SH-SY5Y (cell line): ENCODE measurements around the gene TOP1.

Experiments used
- GATA2 ChIP-seq: IDR thresholded peaks from 2 replicates; pipeline ENCODE4 v1.6.1; 2011; ENCODE audit warnings: mild to moderate bottlenecking, low read depth, low read length
- GATA3 ChIP-seq: IDR thresholded peaks from 2 replicates; pipeline ENCODE4 v1.6.1; 2011; ENCODE audit warnings: low read depth, mild to moderate bottlenecking, low read length, moderate library complexity

DNA sequence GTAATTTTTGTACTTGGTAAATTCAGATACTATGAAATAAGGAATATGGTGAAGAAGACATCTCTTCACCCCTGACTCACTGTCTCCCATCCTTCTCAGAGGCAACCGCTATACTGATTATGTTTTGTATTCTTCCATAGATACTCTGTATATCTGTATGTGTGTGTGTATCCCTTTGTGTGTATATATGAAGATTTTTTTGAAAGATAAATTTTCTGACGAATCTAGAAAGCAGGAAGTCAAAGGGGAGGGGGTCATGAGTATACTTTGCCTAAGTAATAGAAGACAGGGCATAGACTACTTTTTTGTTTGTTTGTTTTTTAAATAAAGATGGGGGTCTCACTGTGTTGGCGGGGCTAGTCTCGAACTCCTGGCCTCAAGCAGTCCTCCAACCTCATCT lies 48.2 kb downstream of the TOP1 start:
- TF ChIP-seq GATA3 (no peak), GATA2 (no peak)
